ENCODE data around the gene SPEF2. TPM values are rescaled to one million over a fixed set of nuclear protein-coding genes. Genes with fewer than 3 reads are reported as not detected.
A peak's percentile ranks its signal among the peaks of the same experiment; 100 is the strongest.

The SPEF2 gene
- total RNA-seq, 1 donor from 2014 or later, result 10.8 TPM

DNA sequence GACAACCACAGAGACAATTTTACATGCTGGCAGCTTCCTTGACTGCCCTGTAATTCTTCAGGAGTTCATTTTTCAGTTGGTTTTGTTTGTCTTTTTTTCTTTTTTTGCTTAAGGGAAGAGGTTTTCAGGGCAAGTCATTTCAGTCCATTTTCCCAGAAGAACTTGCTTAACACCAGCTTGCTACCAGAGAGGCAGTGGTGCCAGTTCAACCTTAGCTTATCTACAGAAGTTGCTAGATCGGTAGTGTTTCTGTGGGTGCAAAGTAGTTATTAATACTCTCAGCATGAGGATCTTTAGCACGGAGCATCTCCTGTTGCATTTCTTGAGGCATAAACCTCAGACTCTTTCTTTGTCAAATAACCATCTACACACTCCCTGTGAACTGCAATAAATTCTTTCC is 1.1 kb downstream of the SPEF2 start:
- intact Hi-C loops (cut with DNase I), result no loop called here
- peak overlapping the region; percentile 62 for H3K27ac ChIP-seq
- H3K36me3 ChIP-seq, result no peaks in the 10 kb centered on the region
- no peaks in the 10 kb centered on the region for H3K27me3 ChIP-seq
- peak overlapping the region; percentile 66 to 87 for H3K4me3 ChIP-seq
- H3K9me3 ChIP-seq, result no peaks in the 10 kb centered on the region
- no peak for DNase-seq (ENCODE audit: extremely low spot score in 2 of 2)
- TF ChIP-seq POLR2AphosphoS5 (IDR thresholded peaks at IDR 0.05; ENCODE audit: insufficient read depth in 1 of 2, low read depth in 1 of 2), result no peak
- TF ChIP-seq POLR2A (IDR thresholded peaks at IDR 0.05), result no peak
- TF ChIP-seq, protein P1, sequence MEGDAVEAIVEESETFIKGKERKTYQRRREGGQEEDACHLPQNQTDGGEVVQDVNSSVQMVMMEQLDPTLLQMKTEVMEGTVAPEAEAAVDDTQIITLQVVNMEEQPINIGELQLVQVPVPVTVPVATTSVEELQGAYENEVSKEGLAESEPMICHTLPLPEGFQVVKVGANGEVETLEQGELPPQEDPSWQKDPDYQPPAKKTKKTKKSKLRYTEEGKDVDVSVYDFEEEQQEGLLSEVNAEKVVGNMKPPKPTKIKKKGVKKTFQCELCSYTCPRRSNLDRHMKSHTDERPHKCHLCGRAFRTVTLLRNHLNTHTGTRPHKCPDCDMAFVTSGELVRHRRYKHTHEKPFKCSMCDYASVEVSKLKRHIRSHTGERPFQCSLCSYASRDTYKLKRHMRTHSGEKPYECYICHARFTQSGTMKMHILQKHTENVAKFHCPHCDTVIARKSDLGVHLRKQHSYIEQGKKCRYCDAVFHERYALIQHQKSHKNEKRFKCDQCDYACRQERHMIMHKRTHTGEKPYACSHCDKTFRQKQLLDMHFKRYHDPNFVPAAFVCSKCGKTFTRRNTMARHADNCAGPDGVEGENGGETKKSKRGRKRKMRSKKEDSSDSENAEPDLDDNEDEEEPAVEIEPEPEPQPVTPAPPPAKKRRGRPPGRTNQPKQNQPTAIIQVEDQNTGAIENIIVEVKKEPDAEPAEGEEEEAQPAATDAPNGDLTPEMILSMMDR (IDR thresholded peaks at IDR 0.05), result no peak
- H3K4me1 ChIP-seq, result peaks cover 7% of the 10 kb centered on the region

DNA sequence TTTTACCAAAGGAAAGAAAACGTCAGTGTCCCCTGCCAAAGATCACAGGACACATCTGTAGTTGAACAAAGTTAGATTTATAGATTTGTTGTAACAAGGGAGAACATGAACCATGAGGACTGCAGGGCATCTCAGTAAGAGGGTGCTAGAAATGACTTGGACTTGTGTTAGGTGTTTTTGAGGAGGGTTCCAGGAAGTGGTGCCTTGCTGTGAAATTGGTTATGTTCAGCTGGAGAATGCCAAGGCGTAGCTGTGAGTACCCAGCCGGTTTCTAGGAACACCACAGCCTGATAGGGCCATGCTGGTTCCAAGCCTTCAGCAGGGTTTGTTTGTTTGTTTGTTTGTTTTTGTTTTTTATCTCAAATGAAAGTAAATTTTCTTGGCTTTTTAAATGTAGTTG is 5.3 kb downstream of the SPEF2 start:
- Histone ChIP-seq H3K9me3 (no peaks in the 10 kb centered on the region), H3K27me3 (no peaks in the 10 kb centered on the region), H3K4me3 (no peak overlapping the region), H3K4me1 (peaks cover 7% of the 10 kb centered on the region), H3K27ac (no peak overlapping the region), H3K36me3 (no peaks in the 10 kb centered on the region)
- DNase-seq (ENCODE audit: extremely low spot score in 2 of 2), result no peak
- TF ChIP-seq POLR2A (IDR thresholded peaks at IDR 0.05) (no peak), POLR2AphosphoS5 (IDR thresholded peaks at IDR 0.05; ENCODE audit: insufficient read depth in 1 of 2, low read depth in 1 of 2) (no peak)
- TF ChIP-seq, protein P1 (IDR thresholded peaks at IDR 0.05), result no peak
- intact Hi-C loops (cut with DNase I), result no loop called here

DNA sequence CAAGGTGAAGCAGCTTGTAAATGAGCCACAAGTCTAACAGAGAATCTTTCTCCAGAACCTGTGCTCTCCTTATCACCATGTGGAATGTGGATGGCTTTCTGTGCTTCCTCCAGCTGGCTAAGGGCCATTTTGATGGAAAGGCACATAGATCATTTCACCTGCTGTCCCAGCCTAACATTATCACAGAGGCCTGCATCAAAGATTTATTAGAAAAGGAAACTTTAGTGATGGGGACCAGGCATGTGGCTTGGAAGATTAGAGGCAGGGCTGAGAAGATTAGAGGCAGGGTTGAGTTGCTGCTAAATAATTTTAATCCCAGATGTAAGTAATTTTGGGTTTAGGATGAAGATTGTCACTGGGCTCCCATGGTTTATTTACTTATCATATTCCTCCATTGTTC is 6.3 kb downstream of the SPEF2 start:
- no peaks in the 10 kb centered on the region for H3K27me3 ChIP-seq
- TF ChIP-seq, protein P1 (IDR thresholded peaks at IDR 0.05), result no peak
- TF ChIP-seq POLR2AphosphoS5 (IDR thresholded peaks at IDR 0.05; ENCODE audit: insufficient read depth in 1 of 2, low read depth in 1 of 2), result no peak
- no peak for TF ChIP-seq POLR2A (IDR thresholded peaks at IDR 0.05)
- DNase-seq (ENCODE audit: extremely low spot score in 2 of 2), result no peak

DNA sequence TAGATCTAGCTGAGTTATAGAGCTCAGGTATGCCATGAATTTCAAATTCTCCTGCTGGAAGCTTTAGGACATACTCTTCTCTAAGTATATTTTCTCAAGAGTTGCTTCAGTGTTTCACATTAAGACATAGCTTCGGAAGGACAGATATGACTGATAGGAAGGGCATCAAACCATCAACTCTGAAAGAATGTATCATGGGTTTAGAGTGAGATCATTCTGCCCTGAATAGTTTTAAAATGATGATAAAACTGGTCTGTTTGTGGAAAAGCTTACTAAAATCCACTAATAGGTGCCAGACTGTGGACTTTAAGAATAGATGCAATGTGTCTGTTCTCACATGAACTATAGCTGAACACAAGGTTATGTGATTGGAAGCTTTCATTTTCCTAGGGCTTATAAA is 8.4 kb downstream of the SPEF2 start:
- DNase-seq (ENCODE audit: extremely low spot score in 2 of 2), result no peak
- intact Hi-C loops (cut with DNase I), result no loop called here
- peaks cover 0 to 18% of the 10 kb centered on the region in 2 donors for H3K36me3 ChIP-seq
- H3K4me1 ChIP-seq, result no peaks in the 10 kb centered on the region
- TF ChIP-seq POLR2AphosphoS5 (IDR thresholded peaks at IDR 0.05; ENCODE audit: insufficient read depth in 1 of 2, low read depth in 1 of 2), result no peak
- no peak for TF ChIP-seq POLR2A (IDR thresholded peaks at IDR 0.05)
- TF ChIP-seq, protein P1 (IDR thresholded peaks at IDR 0.05), result no peak
- no peaks in the 10 kb centered on the region for H3K9me3 ChIP-seq
- H3K4me3 ChIP-seq, result no peak overlapping the region
- H3K27ac ChIP-seq, result no peak overlapping the region
- no peaks in the 10 kb centered on the region for H3K27me3 ChIP-seq

More for the DNA sequence above, 6.3 kb downstream of the SPEF2 start:
- intact Hi-C loops (cut with DNase I), result no loop called here
- Histone ChIP-seq H3K9me3 (no peaks in the 10 kb centered on the region), H3K27ac (no peak overlapping the region), H3K4me1 (no peaks in the 10 kb centered on the region), H3K4me3 (no peak overlapping the region), H3K36me3 (peaks cover 0 to 2% of the 10 kb centered on the region in 2 donors)

DNA sequence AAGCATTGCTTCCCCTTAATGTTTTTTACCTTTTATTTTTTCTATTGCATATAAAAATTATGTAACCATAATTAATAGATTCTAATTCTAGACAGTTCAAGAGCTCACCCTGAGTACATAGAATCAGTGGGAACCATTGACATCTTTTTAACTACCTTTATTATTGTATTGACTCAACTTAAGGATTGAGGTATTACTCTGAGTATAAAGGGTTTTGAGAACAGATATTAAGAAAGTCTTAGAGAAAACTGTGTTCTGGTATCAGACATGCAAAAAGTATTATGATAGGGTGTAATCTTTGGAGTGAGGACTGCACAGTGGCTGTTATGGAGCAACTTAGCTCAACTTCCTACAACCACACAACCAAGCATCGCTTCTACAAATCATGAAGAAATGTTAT is 8.9 kb downstream of the SPEF2 start:
- no peaks in the 10 kb centered on the region for H3K27me3 ChIP-seq
- no peaks in the 10 kb centered on the region for H3K9me3 ChIP-seq
- DNase-seq (ENCODE audit: extremely low spot score in 2 of 2), result no peak
- no peak for TF ChIP-seq POLR2AphosphoS5 (IDR thresholded peaks at IDR 0.05; ENCODE audit: insufficient read depth in 1 of 2, low read depth in 1 of 2)
- TF ChIP-seq, protein P1 (IDR thresholded peaks at IDR 0.05), result no peak
- no peak for TF ChIP-seq POLR2A (IDR thresholded peaks at IDR 0.05)
- H3K4me1 ChIP-seq, result no peaks in the 10 kb centered on the region
- H3K36me3 ChIP-seq, result peaks cover under 1 to 18% of the 10 kb centered on the region in 2 donors
- H3K27ac ChIP-seq, result no peak overlapping the region
- no peak overlapping the region for H3K4me3 ChIP-seq
- intact Hi-C loops (cut with DNase I), result no loop called here

All from vagina (tissue), 2 donors.